Activated T-cell treated with anti-CD3 and anti-CD28 coated beads, Interleukin-2, amount 50 U/mL, for 24 hours (primary cell): Measurements from ENCODE around the gene HCN4.
"Not testable (repeated sequence)": the region's sequence is repeated elsewhere in the genome, so short reads cannot be mapped to it uniquely, and the experiment has no call there.

Source experiments
- DNase-seq: peaks from one replicate; pipeline ENCODE4 v3.0.0-alpha.2; 2020
- H3K27ac Mint-ChIP-seq: 2 replicates; pipeline ENCODE4 v1.8.0; 2020; ENCODE audit warnings: mild to moderate bottlenecking, mixed read lengths
- H3K27me3 Mint-ChIP-seq: 2 replicates; pipeline ENCODE4 v1.8.0; 2020; ENCODE audit warnings: mixed read lengths
- H3K36me3 Mint-ChIP-seq: 2 replicates; pipeline ENCODE4 v1.8.0; 2020; ENCODE audit warnings: low read depth, mixed read lengths
- H3K4me1 Mint-ChIP-seq: 2 replicates; pipeline ENCODE4 v1.8.0; 2020; ENCODE audit warnings: low read depth, mixed read lengths
- H3K4me3 Mint-ChIP-seq: 2 replicates; pipeline ENCODE4 v1.8.0; 2020; ENCODE audit warnings: mild to moderate bottlenecking, moderate library complexity, mixed read lengths
- H3K9me3 Mint-ChIP-seq: 2 replicates; pipeline ENCODE4 v1.8.0; 2020; ENCODE audit warnings: mixed read lengths

The HCN4 gene

DNA sequence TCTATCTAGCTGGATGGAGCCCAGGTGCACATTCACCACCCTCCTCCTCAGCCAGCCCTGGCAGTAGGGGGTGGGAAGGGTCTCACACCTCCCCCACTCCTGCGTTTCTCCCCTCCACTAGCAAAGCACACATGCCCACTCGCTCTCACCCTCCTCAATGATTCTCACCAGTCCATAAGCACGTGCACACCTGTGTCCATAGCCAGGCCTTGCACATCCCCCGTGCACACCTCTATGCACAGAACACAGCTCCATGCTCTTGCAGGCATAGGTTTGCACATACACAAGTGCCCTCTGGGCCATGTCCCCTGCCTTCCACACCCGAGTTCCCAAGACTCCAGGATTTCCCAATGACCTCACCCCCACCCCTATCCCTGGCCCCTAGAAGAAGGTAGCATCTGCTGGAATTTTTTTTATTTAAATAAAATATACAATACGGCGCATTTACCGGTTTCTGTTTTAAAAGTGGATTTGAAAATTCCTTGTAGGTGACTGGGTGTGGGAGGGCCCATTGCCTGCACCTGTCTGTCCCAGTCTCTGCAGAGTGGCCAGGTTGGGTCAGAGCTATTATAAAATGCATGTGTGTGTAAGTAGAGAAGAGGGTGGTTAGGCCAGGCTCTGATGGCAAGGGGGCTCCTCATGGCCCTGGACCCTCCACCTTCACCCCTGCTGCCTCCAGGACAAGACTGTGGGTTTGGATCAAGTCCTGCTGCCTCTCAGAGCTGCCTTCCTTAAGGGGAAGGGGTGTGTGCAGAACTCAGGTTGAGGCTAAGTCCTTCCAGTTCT, 49.1 kb downstream of the HCN4 start:
- no peak for DNase-seq
- H3K27me3 Mint-ChIP-seq = peaks cover 28% of the 10 kb centered on the region
- H3K9me3 Mint-ChIP-seq = no peaks in the 10 kb centered on the region
- no peak overlapping the region for H3K27ac Mint-ChIP-seq
- H3K36me3 Mint-ChIP-seq = no peaks in the 10 kb centered on the region
- no peaks in the 10 kb centered on the region for H3K4me1 Mint-ChIP-seq
- no peak overlapping the region for H3K4me3 Mint-ChIP-seq

DNA sequence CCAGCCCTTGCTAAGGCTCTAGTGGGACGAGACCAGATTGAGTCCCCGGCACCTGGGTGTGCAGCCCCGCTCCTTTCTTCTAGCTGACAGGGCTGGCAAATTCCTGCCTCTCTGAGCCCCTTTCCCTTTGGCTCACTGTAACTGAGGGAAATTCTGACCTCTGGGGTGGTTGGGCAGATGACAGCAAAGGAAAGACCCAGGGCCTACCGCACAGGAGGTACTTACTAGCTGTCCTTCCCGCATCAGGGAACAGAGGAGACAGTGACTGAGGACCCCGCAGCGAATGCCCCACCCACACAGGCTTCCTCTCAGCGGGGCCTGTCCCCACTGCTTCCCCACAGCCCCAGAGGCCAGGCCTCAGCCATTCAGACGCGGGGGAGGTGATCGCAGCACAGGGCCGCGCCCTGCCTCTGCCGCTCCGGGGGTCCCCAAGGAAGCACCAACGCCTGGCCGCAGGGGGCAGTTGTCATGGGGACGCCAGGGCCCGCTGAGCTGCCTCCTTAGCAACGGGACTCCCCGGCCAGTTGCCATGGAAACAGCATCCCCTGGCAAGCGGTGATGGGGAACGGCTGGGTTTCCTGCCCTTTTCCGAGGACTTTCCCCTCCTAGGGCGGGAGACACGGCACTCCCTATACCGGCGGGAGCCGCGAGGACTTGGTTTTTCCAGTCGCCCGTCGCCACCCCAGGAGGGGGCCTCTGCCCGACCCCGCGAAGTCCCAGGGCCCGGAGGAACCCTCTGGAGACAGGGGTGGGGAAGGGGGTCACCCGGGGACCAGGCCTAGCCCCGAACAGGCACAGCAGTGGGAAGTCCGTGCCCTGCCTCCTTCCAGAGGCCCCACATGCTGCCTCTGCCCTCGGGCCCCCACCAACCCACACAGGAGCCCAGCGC, 50.1 kb downstream of the HCN4 start:
- Mint-ChIP-seq H3K9me3 (no peaks in the 10 kb centered on the region), H3K27ac (no peak overlapping the region), H3K27me3 (peaks cover 31% of the 10 kb centered on the region), H3K4me1 (no peaks in the 10 kb centered on the region), H3K4me3 (no peak overlapping the region), H3K36me3 (no peaks in the 10 kb centered on the region)
- DNase-seq = no peak

- Mint-ChIP-seq H3K9me3 (no peaks in the 10 kb centered on the region), H3K36me3 (no peaks in the 10 kb centered on the region), H3K27me3 (peaks cover 31% of the 10 kb centered on the region), H3K27ac (no peak overlapping the region), H3K4me3 (no peak overlapping the region), H3K4me1 (no peaks in the 10 kb centered on the region)
- no peak for DNase-seq
These were observed 50.9 kb downstream of the HCN4 start for GRCh38 chr15:73317651-73318462.

- Mint-ChIP-seq H3K4me3 (no peak overlapping the region), H3K27ac (no peak overlapping the region), H3K27me3 (peaks cover 16% of the 10 kb centered on the region), H3K9me3 (no peaks in the 10 kb centered on the region), H3K36me3 (no peaks in the 10 kb centered on the region), H3K4me1 (no peaks in the 10 kb centered on the region)
- DNase-seq = no peak
These were observed 54.9 kb downstream of the HCN4 start for GRCh38 chr15:73313861-73314260.

- peaks cover 4% of the 10 kb centered on the region for H3K4me1 Mint-ChIP-seq
- no peak for DNase-seq
- H3K4me3 Mint-ChIP-seq = no peak overlapping the region
- no peaks in the 10 kb centered on the region for H3K36me3 Mint-ChIP-seq
- no peaks in the 10 kb centered on the region for H3K9me3 Mint-ChIP-seq
- no peaks in the 10 kb centered on the region for H3K27me3 Mint-ChIP-seq
- no peak overlapping the region for H3K27ac Mint-ChIP-seq
These were observed 60.5 kb downstream of the HCN4 start for GRCh38 chr15:73308305-73308704.

DNA sequence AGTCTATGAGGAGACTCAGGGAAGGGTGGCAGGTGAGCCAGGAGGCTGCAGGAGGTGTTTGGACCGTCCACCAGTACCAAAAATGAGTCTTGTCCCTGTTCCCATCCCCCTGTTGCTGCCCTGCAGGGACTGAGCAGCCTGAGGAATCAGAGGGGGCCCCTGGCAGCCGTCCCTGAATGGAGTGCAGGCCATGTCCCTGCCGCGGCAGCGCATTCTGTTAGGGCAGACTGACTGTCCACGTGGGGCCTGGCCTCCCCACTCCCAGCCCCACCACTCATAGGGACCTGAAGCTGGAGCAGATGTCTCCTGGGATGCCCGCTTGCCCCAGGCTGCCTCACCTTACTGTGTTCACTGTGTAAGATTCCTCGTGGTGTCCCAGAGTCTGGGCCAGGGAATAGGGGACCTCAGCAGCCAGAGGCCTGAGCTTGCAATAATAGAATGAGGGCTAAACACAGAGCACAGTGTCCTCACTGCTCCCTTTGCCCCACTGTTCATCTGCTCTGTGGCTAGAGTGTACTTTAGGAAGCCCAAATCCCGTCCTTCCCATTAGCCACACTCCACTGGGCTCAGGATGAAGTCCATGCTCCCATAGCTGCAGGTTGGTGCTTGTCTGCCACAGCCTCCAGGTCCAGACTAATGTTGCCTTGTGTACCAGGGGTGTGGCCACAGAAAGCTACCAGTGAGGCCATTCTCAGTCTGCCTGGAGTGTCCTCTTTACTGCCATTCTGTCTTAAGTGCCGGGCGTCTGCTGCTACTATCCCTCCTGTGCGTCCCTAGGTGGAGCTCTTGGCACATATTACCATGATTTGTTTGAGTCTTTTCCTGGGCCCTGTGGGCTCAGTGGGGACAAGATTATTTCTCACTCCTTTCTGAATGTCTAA, 63.2 kb downstream of the HCN4 start:
- H3K27ac Mint-ChIP-seq = no peak overlapping the region
- no peak for DNase-seq
- no peak overlapping the region for H3K4me3 Mint-ChIP-seq
- H3K4me1 Mint-ChIP-seq = peaks cover 12% of the 10 kb centered on the region
- no peaks in the 10 kb centered on the region for H3K9me3 Mint-ChIP-seq
- no peaks in the 10 kb centered on the region for H3K27me3 Mint-ChIP-seq
- peaks cover 17% of the 10 kb centered on the region for H3K36me3 Mint-ChIP-seq

DNA sequence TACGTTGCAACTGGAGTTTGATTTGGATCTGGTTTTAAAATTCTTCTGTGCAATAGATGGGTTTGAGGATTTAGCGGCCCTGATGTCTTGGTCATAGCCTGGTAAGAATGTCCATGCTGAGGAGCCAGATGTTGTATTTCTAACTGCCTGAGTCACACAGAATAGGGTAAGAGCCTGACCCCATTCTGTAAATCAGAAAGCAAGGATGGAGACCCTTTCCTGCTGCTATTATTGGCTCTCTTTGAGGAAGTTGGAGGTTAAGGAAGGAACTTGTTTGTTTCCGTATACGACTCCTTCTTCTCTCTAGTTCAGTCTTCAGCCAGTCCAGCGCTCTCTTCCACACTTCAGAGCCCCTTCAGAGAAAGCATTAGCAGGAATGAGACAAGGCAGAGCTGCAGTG, 65.1 kb downstream of the HCN4 start:
- no peak overlapping the region for H3K4me3 Mint-ChIP-seq
- H3K27me3 Mint-ChIP-seq = no peaks in the 10 kb centered on the region
- no peak overlapping the region for H3K27ac Mint-ChIP-seq
- H3K36me3 Mint-ChIP-seq = peaks cover 23% of the 10 kb centered on the region
- peaks cover 12% of the 10 kb centered on the region for H3K4me1 Mint-ChIP-seq
- H3K9me3 Mint-ChIP-seq = no peaks in the 10 kb centered on the region
- DNase-seq = no peak

DNA sequence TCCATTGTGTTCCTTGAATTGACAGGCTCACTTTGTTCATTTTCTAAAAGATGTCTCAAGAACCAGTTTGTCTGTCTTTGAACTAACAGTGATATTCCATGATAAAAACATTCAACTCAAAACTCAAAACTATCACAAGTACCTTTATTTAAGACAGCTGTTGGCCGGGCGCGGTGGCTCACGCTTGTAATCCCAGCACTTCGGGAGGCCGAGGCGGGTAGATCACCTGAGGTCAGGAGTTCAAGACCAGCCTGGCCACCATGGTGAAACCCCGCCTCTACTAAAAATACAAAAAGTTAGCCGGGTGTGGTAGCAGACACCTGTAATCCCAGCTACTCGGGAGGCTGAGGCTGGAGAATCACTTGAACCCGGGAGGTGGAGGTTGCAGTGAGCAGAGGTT, 68.5 kb downstream of the HCN4 start:
- DNase-seq, H3K4me3 Mint-ChIP-seq, H3K9me3 Mint-ChIP-seq, H3K27ac Mint-ChIP-seq, H3K27me3 Mint-ChIP-seq: not testable (repeated sequence)
- H3K4me1 Mint-ChIP-seq = peaks cover 12% of the 10 kb centered on the region
- H3K36me3 Mint-ChIP-seq = peaks cover 23% of the 10 kb centered on the region

DNA sequence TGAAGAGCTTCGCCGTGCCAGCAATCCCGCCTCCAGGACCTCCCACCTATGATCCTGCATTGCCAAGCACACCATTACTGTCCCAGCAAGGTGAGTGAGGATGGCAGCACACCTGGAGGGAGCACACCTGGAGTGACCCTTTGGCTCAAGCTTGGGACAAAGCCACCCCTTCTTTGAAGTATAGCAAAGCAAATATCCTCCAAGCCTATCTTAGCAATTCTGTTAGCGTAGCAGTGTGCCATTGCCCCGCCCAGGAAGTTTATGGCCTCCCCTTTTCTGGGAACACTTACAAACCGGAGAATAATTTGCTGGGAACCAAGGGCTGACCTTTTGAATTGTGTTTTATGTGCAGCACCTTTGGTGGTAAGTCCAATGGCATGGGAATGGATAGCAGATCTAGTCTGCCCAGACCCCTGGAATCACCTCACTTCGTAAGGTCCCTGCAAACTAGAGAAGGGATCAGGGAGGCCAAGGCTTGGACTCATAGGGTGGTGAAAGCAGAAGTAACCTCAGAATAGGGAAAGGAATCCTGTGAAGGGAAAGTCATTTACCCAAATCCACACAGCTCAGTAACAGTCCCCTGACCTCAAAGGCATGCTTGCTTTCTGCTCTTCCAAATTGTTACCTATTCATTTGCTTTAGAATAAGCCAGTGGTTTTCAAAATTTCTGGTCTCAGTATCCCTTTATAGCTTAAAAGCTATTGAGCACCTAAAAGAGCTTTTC, 70.1 kb downstream of the HCN4 start:
- Mint-ChIP-seq H3K27ac (no peak overlapping the region), H3K4me1 (peaks cover 11% of the 10 kb centered on the region), H3K36me3 (peaks cover 27% of the 10 kb centered on the region), H3K4me3 (no peak overlapping the region), H3K27me3 (no peaks in the 10 kb centered on the region), H3K9me3 (no peaks in the 10 kb centered on the region)
- no peak for DNase-seq

DNA sequence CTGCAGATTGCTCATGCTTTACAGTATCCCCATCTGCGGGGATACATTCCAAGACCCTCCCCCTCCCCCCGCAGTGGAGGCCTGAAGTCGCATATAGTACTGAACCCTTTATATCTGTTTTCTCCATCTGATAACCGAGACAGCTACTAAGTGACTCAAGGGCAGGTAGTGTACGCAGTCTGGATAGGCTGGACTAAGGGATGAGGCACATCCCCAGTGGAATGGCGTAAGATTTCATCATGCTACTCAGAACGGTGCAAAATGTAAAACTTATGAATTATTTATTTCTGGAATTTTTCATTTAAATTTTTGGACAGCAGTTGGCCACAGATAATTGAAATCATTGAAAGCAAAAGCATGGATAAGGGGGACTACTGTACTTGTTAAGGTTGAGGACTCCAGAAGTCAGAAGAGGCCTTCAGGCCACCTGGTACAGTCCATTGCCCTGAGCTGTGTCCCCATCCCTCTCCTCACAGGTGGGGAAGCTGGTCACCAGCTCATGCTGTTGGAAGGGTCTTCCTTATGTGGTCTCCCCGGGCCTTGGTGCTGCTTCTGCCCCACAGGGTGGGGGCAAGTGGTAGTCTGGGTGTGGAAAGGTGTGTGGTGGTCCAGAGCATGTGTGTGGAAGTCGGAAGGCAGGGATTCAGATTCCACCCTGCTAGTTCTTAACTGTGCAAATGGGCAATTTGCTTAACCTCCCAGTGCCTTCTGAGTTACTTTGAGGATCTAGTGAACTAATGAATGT, 72.0 kb downstream of the HCN4 start:
- no peaks in the 10 kb centered on the region for H3K9me3 Mint-ChIP-seq
- H3K4me3 Mint-ChIP-seq = no peak overlapping the region
- H3K4me1 Mint-ChIP-seq = no peaks in the 10 kb centered on the region
- H3K27ac Mint-ChIP-seq = no peak overlapping the region
- DNase-seq = no peak
- no peaks in the 10 kb centered on the region for H3K27me3 Mint-ChIP-seq
- peaks cover 24% of the 10 kb centered on the region for H3K36me3 Mint-ChIP-seq

- H3K27me3 Mint-ChIP-seq = no peaks in the 10 kb centered on the region
- H3K36me3 Mint-ChIP-seq = peaks cover 19% of the 10 kb centered on the region
- no peak for DNase-seq
- H3K9me3 Mint-ChIP-seq = no peaks in the 10 kb centered on the region
- H3K4me1 Mint-ChIP-seq = no peaks in the 10 kb centered on the region
- H3K27ac Mint-ChIP-seq = no peak overlapping the region
- H3K4me3 Mint-ChIP-seq = no peak overlapping the region
These were observed 73.0 kb downstream of the HCN4 start for GRCh38 chr15:73295630-73296286.

GRCh38 chr15:73293773-73294172, 75.0 kb downstream of the HCN4 start:
- Mint-ChIP-seq H3K4me3 (no peak overlapping the region), H3K4me1 (no peaks in the 10 kb centered on the region), H3K27ac (no peak overlapping the region), H3K27me3 (no peaks in the 10 kb centered on the region), H3K9me3 (no peaks in the 10 kb centered on the region), H3K36me3 (peaks cover 25% of the 10 kb centered on the region)
- no peak for DNase-seq
